CD4-positive, alpha-beta memory T cell (primary cell): ENCODE data around the gene MYT1. TPM values are rescaled to one million over a fixed set of nuclear protein-coding genes. Genes with fewer than 3 reads are reported as not detected.

Source experiments
- CTCF ChIA-PET: fragments of 350-600 bp; sonication (Branson Sonifier 250); formaldehyde crosslinking; loops from one replicate; lab custom pipeline; 2021; ENCODE audit warnings: inconsistent platforms; ENCODE audit not compliant: partially characterized antibody; lab: Charles Lee
- POLR2A ChIA-PET: fragments of 350-600 bp; sonication (Branson Sonifier 250); formaldehyde crosslinking; loops from one replicate; lab custom pipeline; 2021; ENCODE audit not compliant: partially characterized antibody; lab: Charles Lee
- DNase-seq, 5 donors: peaks; one replicate each; pipeline versions ENCODE4 v3.0.0 to v3.0.0-alpha.2; 2020 to 2022; ENCODE audit warnings: mixed read lengths in 1 of 5
- H3K27ac ChIP-seq: one replicate; pipeline ENCODE4 v1.7.0; 2013; ENCODE audit warnings: low read depth, low read length
- H3K27me3 ChIP-seq: 2 replicates; pipeline ENCODE4 v1.7.0; 2013; ENCODE audit warnings: mild to moderate bottlenecking, low read length, moderate library complexity; ENCODE audit not compliant: insufficient read depth
- H3K36me3 ChIP-seq: 2 replicates; pipeline ENCODE4 v1.7.0; 2013; ENCODE audit warnings: mild to moderate bottlenecking, low read length, moderate library complexity; ENCODE audit not compliant: insufficient read depth
- H3K4me1 ChIP-seq: 2 replicates; pipeline ENCODE4 v1.7.0; 2013; ENCODE audit warnings: mild to moderate bottlenecking, low read length, moderate library complexity; ENCODE audit not compliant: insufficient read depth
- H3K4me3 ChIP-seq, 2 donors: one replicate each; pipeline ENCODE4 v1.7.0; 2013; ENCODE audit warnings: low read length in 2 of 2, mild to moderate bottlenecking in 1 of 2
- H3K9me3 ChIP-seq, 2 donors: one replicate each; pipeline ENCODE4 v1.7.0; 2013; ENCODE audit warnings: low read length in 2 of 2, control low read depth in 1 of 2; ENCODE audit not compliant: control insufficient read depth in 1 of 2
- H3K27ac Mint-ChIP-seq, 7 donors: one replicate each; pipeline ENCODE4 v1.8.0; 2020 to 2021; ENCODE audit warnings: mixed read lengths in 7 of 7, mild to moderate bottlenecking in 6 of 7, inconsistent platforms in 3 of 7, moderate library complexity in 3 of 7
- H3K27me3 Mint-ChIP-seq, 2 donors: one replicate each; pipeline ENCODE4 v1.8.0; 2020 to 2021; ENCODE audit warnings: mixed read lengths in 2 of 2
- H3K36me3 Mint-ChIP-seq, 2 donors: one replicate each; pipeline ENCODE4 v1.8.0; 2020 to 2021; ENCODE audit warnings: mixed read lengths in 2 of 2, inconsistent platforms in 1 of 2, mild to moderate bottlenecking in 1 of 2
- H3K4me1 Mint-ChIP-seq, 4 donors: one replicate each; pipeline ENCODE4 v1.8.0; 2020 to 2021; ENCODE audit warnings: mixed read lengths in 4 of 4, mild to moderate bottlenecking in 1 of 4
- H3K4me3 Mint-ChIP-seq, 8 donors: one replicate each; pipeline ENCODE4 v1.8.0; 2020 to 2021; ENCODE audit warnings: mixed read lengths in 8 of 8, mild to moderate bottlenecking in 7 of 8, moderate library complexity in 6 of 8, inconsistent platforms in 3 of 8
- H3K9me3 Mint-ChIP-seq, 8 donors: one replicate each; pipeline ENCODE4 v1.8.0; 2020 to 2021; ENCODE audit warnings: mixed read lengths in 8 of 8, mild to moderate bottlenecking in 5 of 8, inconsistent platforms in 3 of 8, moderate library complexity in 1 of 8
- intact Hi-C: fragments of 100-400 bp; cut with micrococcal nuclease; formaldehyde crosslinking; loops from one replicate; pipeline ENCODE4 v1.15.1; 2023
- polyA plus RNA-seq, 2 donors: library from polyadenylated mRNA; unstranded; fragments of 300-500 nt; fragmentation: Illumina TruSeq; gene quantifications; one replicate each; pipeline ENCODE4 v1.2.3, GENCODE V29; 2021
- total RNA-seq, 2 experiments: library from RNA; stranded (reverse); gene quantifications; one replicate each; pipeline ENCODE4 v1.2.3, GENCODE V29; 2021

MYT1 gene
- total and polyA plus RNA-seq, 4 experiments from 2014 or later, result not detected

- POLR2A ChIA-PET, result no interaction called here
These were observed 55.5 kb downstream of the MYT1 start for GRCh38 chr20:64219730-64220129.

GRCh38 chr20:64220420-64220819 is 56.2 kb downstream of the MYT1 start:
- POLR2A ChIA-PET, result no interaction called here
- DNase-seq, result no peak

More at GRCh38 chr20:64219730-64220129, 55.5 kb downstream of the MYT1 start:
- Histone ChIP-seq H3K4me1 (peaks cover 38% of the 10 kb centered on the region), H3K4me3 (no peak overlapping the region), H3K9me3 (no peaks in the 10 kb centered on the region), H3K27ac (no peak overlapping the region), H3K27me3 (no peaks in the 10 kb centered on the region), H3K36me3 (no peaks in the 10 kb centered on the region)
- CTCF ChIA-PET, result no interaction called here
- Mint-ChIP-seq H3K9me3 (peaks cover 0 to 2% (median 0%) of the 10 kb centered on the region in 8 donors), H3K27me3 (no peaks in the 10 kb centered on the region), H3K4me3 (no peak overlapping the region), H3K27ac (no peak overlapping the region), H3K36me3 (no peaks in the 10 kb centered on the region), H3K4me1 (peaks cover 20 to 46% (median 26%) of the 10 kb centered on the region in 4 donors)
- DNase-seq, result peak in 1 of 5 donors; percentile 33
- intact Hi-C loops, result no loop called here

GRCh38 chr20:64220891-64221527 is 56.8 kb downstream of the MYT1 start:
- Mint-ChIP-seq H3K36me3 (no peaks in the 10 kb centered on the region), H3K27me3 (no peaks in the 10 kb centered on the region), H3K4me1 (peaks cover 12 to 44% (median 19%) of the 10 kb centered on the region in 4 donors), H3K27ac (no peak overlapping the region), H3K4me3 (no peak overlapping the region), H3K9me3 (peaks cover 0 to 2% (median 0%) of the 10 kb centered on the region in 8 donors)
- no peaks in the 10 kb centered on the region for H3K27me3 ChIP-seq
- H3K36me3 ChIP-seq, result no peaks in the 10 kb centered on the region
- H3K4me3 ChIP-seq, result no peak overlapping the region
- no peaks in the 10 kb centered on the region for H3K9me3 ChIP-seq
- intact Hi-C loops, result no loop called here
- POLR2A ChIA-PET, result no interaction called here
- peak in 1 of 5 donors; percentile 16 for DNase-seq
- CTCF ChIA-PET, result no interaction called here
- peaks cover 38% of the 10 kb centered on the region for H3K4me1 ChIP-seq
- no peak overlapping the region for H3K27ac ChIP-seq

More at GRCh38 chr20:64220420-64220819, 56.2 kb downstream of the MYT1 start:
- Histone ChIP-seq H3K27me3 (no peaks in the 10 kb centered on the region), H3K36me3 (no peaks in the 10 kb centered on the region), H3K4me1 (peaks cover 38% of the 10 kb centered on the region), H3K4me3 (no peak overlapping the region), H3K9me3 (no peaks in the 10 kb centered on the region), H3K27ac (no peak overlapping the region)
- H3K27me3 Mint-ChIP-seq, result no peaks in the 10 kb centered on the region
- no peaks in the 10 kb centered on the region for H3K36me3 Mint-ChIP-seq
- H3K27ac Mint-ChIP-seq, result no peak overlapping the region
- CTCF ChIA-PET, result no interaction called here
- H3K4me3 Mint-ChIP-seq, result no peak overlapping the region
- peaks cover 0 to 2% (median 0%) of the 10 kb centered on the region in 8 donors for H3K9me3 Mint-ChIP-seq
- H3K4me1 Mint-ChIP-seq, result peaks cover 15 to 45% (median 21%) of the 10 kb centered on the region in 4 donors
- intact Hi-C loops, result no loop called here

- H3K36me3 Mint-ChIP-seq, result no peaks in the 10 kb centered on the region
- CTCF ChIA-PET, result interaction anchor here (1.0 kb wide), 1 partner anchor 9 kb away, joined by 3 read pairs; no protein-coding TSS in a partner anchor
- H3K4me1 ChIP-seq, result peaks cover 48% of the 10 kb centered on the region
These were observed 58.1 kb downstream of the MYT1 start for GRCh38 chr20:64222291-64222735.

GRCh38 chr20:64222851-64223525 is 58.7 kb downstream of the MYT1 start:
- H3K4me1 Mint-ChIP-seq, result peaks cover 16 to 57% (median 33%) of the 10 kb centered on the region in 4 donors
- H3K36me3 ChIP-seq, result no peaks in the 10 kb centered on the region
- H3K4me3 Mint-ChIP-seq, result peak overlapping the region in 1 of 8 donors; percentile 42
- ChIA-PET POLR2A (interaction anchor here (2.3 kb wide), 1 partner anchor 32 kb away, joined by 15 read pairs; the partner anchor contains the start of gene PCMTD2), CTCF (no interaction called here)
- peaks cover 54% of the 10 kb centered on the region for H3K4me1 ChIP-seq
- H3K27ac ChIP-seq, result no peak overlapping the region
- intact Hi-C loops, result no loop called here
- H3K27me3 ChIP-seq, result no peaks in the 10 kb centered on the region
- no peak overlapping the region for H3K4me3 ChIP-seq
- no peaks in the 10 kb centered on the region for H3K27me3 Mint-ChIP-seq
- H3K27ac Mint-ChIP-seq, result peak overlapping the region in 2 of 7 donors; percentile 6 to 13
- no peak for DNase-seq
- no peaks in the 10 kb centered on the region for H3K9me3 ChIP-seq
- H3K9me3 Mint-ChIP-seq, result peaks cover 0 to 2% (median 0%) of the 10 kb centered on the region in 8 donors
- no peaks in the 10 kb centered on the region for H3K36me3 Mint-ChIP-seq

More at GRCh38 chr20:64222291-64222735, 58.1 kb downstream of the MYT1 start:
- Histone ChIP-seq H3K36me3 (no peaks in the 10 kb centered on the region), H3K27ac (no peak overlapping the region), H3K4me3 (no peak overlapping the region), H3K27me3 (no peaks in the 10 kb centered on the region), H3K9me3 (no peaks in the 10 kb centered on the region)
- H3K9me3 Mint-ChIP-seq, result peaks cover 0 to 2% (median 0%) of the 10 kb centered on the region in 8 donors
- H3K27me3 Mint-ChIP-seq, result no peaks in the 10 kb centered on the region
- peak in 1 of 5 donors; percentile 3 for DNase-seq
- H3K4me1 Mint-ChIP-seq, result peaks cover 13 to 51% (median 28%) of the 10 kb centered on the region in 4 donors
- intact Hi-C loops, result no loop called here
- H3K4me3 Mint-ChIP-seq, result no peak overlapping the region
- H3K27ac Mint-ChIP-seq, result no peak overlapping the region
- POLR2A ChIA-PET, result no interaction called here

GRCh38 chr20:64223526-64224067 is 59.3 kb downstream of the MYT1 start:
- CTCF ChIA-PET, result no interaction called here
- POLR2A ChIA-PET, result interaction anchor here (2.3 kb wide), 1 partner anchor 32 kb away, joined by 15 read pairs; the partner anchor contains the start of gene PCMTD2
- peaks cover 60% of the 10 kb centered on the region for H3K4me1 ChIP-seq
- Mint-ChIP-seq H3K27ac (peak overlapping the region in 2 of 7 donors; percentile 48 to 56), H3K4me1 (peaks cover 20 to 63% (median 38%) of the 10 kb centered on the region in 4 donors), H3K36me3 (no peaks in the 10 kb centered on the region), H3K27me3 (peaks cover 0 to 4% of the 10 kb centered on the region in 2 donors), H3K9me3 (peaks cover 0 to 2% (median 0%) of the 10 kb centered on the region in 8 donors), H3K4me3 (no peak overlapping the region)
- H3K27ac ChIP-seq, result no peak overlapping the region
- peak in 1 of 5 donors; percentile 17 for DNase-seq
- H3K9me3 ChIP-seq, result no peaks in the 10 kb centered on the region
- no peak overlapping the region for H3K4me3 ChIP-seq
- no peaks in the 10 kb centered on the region for H3K36me3 ChIP-seq
- intact Hi-C loops, result no loop called here
- no peaks in the 10 kb centered on the region for H3K27me3 ChIP-seq
